HS-5 (cell line): ENCODE measurements around the gene BCO2.
A peak's percentile ranks its signal among the peaks of the same experiment; 100 is the strongest.

Source experiments
- DNase-seq: peaks from one replicate; pipeline ENCODE4 v3.0.0-alpha.2; 2012; ENCODE audit warnings: low read depth

BCO2 gene

GRCh38 chr11:112249871-112250610, 74.7 kb downstream of the BCO2 start:
- DNase-seq: no peak

- DNase-seq: no peak
These were observed 78.4 kb downstream of the BCO2 start for GRCh38 chr11:112253605-112254242.

GRCh38 chr11:112255067-112255720, 79.9 kb downstream of the BCO2 start:
- DNase-seq: peak; percentile 61

GRCh38 chr11:112260490-112260889, 85.2 kb downstream of the BCO2 start, which contains the start of gene PLET1:
TSS of gene PLET1 (minus strand) at chr11:112260860. CDS start at chr11:112260589, 271 bp downstream.
- DNase-seq: no peak

- DNase-seq: no peak
These were observed 90.5 kb downstream of the BCO2 start for GRCh38 chr11:112265659-112266409.

GRCh38 chr11:112266410-112266778, 91.1 kb downstream of the BCO2 start:
- no peak for DNase-seq

GRCh38 chr11:112267188-112267591, 91.9 kb downstream of the BCO2 start:
- DNase-seq: no peak

- no peak for DNase-seq
These were observed 93.1 kb downstream of the BCO2 start for GRCh38 chr11:112268406-112268805.
